ACC112 (cell line): Measurements from ENCODE around the gene PGRMC2.

ENCODE experiments used
- H2AFZ ChIP-seq: fragments of 200-600 bp; sonication (generic); one replicate; pipeline ENCODE4 v1.6.0; 2017; ENCODE audit warnings: antibody characterized with exemption, low read length; ENCODE audit not compliant: unreplicated experiment
- H3K27ac ChIP-seq: fragments of 200-600 bp; sonication (generic); 2 replicates; pipeline ENCODE4 v1.5.1; 2014; ENCODE audit warnings: low read depth, mild to moderate bottlenecking, antibody characterized with exemption, low read length, moderate library complexity
- H3K27me3 ChIP-seq: fragments of 200-600 bp; sonication (generic); 2 replicates; pipeline ENCODE4 v1.6.1; 2014; ENCODE audit warnings: mild to moderate bottlenecking, antibody characterized with exemption, low read length, moderate library complexity, mixed read lengths; ENCODE audit not compliant: insufficient read depth
- H3K36me3 ChIP-seq: fragments of 200-600 bp; sonication (generic); 2 replicates; pipeline ENCODE4 v1.6.1; 2016; ENCODE audit warnings: mild to moderate bottlenecking, antibody characterized with exemption, low read length, moderate library complexity, mixed read lengths; ENCODE audit not compliant: insufficient read depth
- H3K4me1 ChIP-seq: fragments of 200-600 bp; sonication (generic); one replicate; pipeline ENCODE4 v1.6.1; 2016; ENCODE audit warnings: low read length, mixed read lengths; ENCODE audit not compliant: insufficient read depth, unreplicated experiment, control insufficient read depth
- H3K4me3 ChIP-seq: fragments of 200-600 bp; sonication (generic); 2 replicates; pipeline ENCODE4 v1.5.1; 2014; ENCODE audit warnings: mild to moderate bottlenecking, low read depth, low read length
- H3K79me2 ChIP-seq: fragments of 200-600 bp; sonication (generic); one replicate; pipeline ENCODE4 v1.6.0; 2016; ENCODE audit warnings: low read length; ENCODE audit not compliant: control insufficient read depth, unreplicated experiment, insufficient read depth

Gene PGRMC2

DNA sequence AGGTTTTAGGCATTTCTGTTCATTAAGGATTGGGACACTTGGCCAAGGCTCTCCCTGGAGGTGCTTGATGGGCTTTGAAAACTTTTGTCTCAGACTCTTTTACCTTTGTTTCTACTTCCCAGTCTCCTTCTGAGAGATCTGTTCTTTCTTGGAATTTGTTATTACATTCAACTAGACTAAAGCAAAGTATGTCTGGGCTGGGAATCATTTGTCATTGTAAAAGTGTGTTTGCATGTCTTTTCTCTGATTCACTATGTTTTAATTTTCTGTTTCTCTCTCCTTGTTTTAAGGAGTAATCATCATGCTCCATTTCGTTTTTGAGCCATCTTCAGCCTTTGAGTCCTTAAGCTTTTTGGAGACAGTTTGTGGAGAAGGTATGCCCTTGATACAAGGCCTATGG lies 12.2 kb upstream of the PGRMC2 start:
- Histone ChIP-seq H2AFZ (no peak overlapping the region), H3K36me3 (no peaks in the 10 kb centered on the region), H3K4me1 (no peaks in the 10 kb centered on the region), H3K27me3 (no peaks in the 10 kb centered on the region), H3K4me3 (no peak overlapping the region), H3K27ac (no peak overlapping the region), H3K79me2 (no peaks in the 10 kb centered on the region)

DNA sequence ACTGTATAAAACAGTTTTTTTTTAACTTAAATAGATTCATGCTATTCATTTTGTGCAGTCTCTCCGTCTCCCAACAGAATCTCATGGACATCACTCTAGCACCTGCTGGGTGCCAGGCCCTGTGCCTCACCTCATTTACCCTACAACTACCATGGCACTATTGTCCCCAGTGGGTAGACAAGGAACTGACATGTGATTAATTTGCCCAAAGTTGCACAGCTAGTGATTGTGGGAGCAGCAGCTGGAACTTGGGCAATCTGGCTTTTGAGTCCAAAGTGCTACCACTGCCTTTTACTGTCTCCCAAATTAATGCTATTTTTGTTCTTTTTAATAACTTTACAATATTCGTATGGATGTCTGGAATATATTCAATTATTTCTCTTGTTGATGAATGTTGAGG lies 11.2 kb upstream of the PGRMC2 start:
- Histone ChIP-seq H3K79me2 (no peaks in the 10 kb centered on the region), H3K36me3 (no peaks in the 10 kb centered on the region), H3K27me3 (no peaks in the 10 kb centered on the region), H2AFZ (no peak overlapping the region), H3K27ac (no peak overlapping the region), H3K4me1 (no peaks in the 10 kb centered on the region), H3K4me3 (no peak overlapping the region)

DNA sequence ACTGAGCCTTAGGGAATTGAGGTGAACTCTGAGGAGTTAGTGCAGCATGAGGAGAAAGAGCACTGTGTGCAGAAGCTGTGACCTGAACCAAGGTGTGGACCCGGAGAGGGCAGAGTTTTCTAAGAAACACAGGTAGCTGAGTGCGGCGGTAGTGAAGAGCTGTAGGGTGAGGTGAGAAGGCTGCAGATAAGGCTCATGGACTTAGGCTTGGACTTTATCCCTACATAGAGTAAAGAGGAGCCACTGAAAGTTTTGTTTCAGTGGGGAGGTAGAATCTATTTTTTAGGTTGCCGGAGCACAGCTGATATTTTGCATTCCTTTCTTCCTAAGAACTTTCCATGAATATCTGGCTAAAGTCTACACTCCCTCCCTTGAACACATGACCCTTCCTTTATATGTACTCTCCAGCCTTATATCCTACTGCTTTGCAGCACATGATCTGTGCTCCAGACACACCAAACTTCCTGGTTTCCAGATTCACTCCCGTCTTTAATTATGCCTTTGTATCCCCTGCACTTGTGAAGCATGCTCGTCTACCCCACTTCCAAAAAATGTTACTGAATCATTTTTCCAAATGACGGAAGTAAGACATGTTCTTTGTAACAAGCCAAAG lies 10.6 kb upstream of the PGRMC2 start:
- no peak overlapping the region for H3K27ac ChIP-seq

GRCh38 chr4:128295255-128295654 lies 7.6 kb upstream of the PGRMC2 start:
- no peak overlapping the region for H3K27ac ChIP-seq
- H3K4me1 ChIP-seq, result no peaks in the 10 kb centered on the region
- H3K79me2 ChIP-seq, result no peaks in the 10 kb centered on the region
- no peak overlapping the region for H2AFZ ChIP-seq
- no peak overlapping the region for H3K4me3 ChIP-seq
- H3K27me3 ChIP-seq, result no peaks in the 10 kb centered on the region
- no peaks in the 10 kb centered on the region for H3K36me3 ChIP-seq

More for the DNA sequence above, 10.6 kb upstream of the PGRMC2 start:
- Histone ChIP-seq H3K36me3 (no peaks in the 10 kb centered on the region), H3K27me3 (no peaks in the 10 kb centered on the region), H2AFZ (no peak overlapping the region), H3K4me3 (no peak overlapping the region), H3K4me1 (no peaks in the 10 kb centered on the region), H3K79me2 (no peaks in the 10 kb centered on the region)

GRCh38 chr4:128294464-128294863 lies 6.9 kb upstream of the PGRMC2 start:
- no peak overlapping the region for H2AFZ ChIP-seq
- H3K79me2 ChIP-seq, result peaks cover 3% of the 10 kb centered on the region
- no peak overlapping the region for H3K27ac ChIP-seq
- peaks cover under 1% of the 10 kb centered on the region for H3K4me1 ChIP-seq
- no peak overlapping the region for H3K4me3 ChIP-seq
- H3K36me3 ChIP-seq, result no peaks in the 10 kb centered on the region
- no peaks in the 10 kb centered on the region for H3K27me3 ChIP-seq

DNA sequence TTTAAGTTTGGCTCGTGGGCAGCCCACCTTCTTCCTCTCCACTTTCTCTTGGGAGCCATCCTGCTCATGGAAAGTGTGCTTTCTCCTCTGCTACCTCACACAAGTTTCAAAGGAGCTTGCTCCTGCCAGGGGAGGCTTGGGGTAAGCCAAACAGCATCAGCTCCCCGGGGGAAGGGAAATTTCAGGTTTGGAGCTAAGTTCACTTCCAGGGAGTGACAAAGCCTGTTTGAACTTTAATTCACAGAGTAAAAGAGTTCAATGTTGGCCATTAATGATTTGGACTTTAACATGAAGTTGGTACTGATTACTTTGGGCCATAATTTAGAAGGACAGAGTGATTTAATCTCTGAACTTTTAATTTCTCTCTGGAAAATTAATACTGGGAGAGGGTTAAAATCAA lies 4.7 kb upstream of the PGRMC2 start:
- Histone ChIP-seq H3K4me3 (no peak overlapping the region), H3K79me2 (peaks cover 14% of the 10 kb centered on the region), H3K4me1 (peaks cover 3% of the 10 kb centered on the region), H3K27me3 (no peaks in the 10 kb centered on the region), H3K36me3 (no peaks in the 10 kb centered on the region), H3K27ac (no peak overlapping the region), H2AFZ (no peak overlapping the region)

GRCh38 chr4:128291096-128291495 lies 3.5 kb upstream of the PGRMC2 start:
- no peak overlapping the region for H3K4me3 ChIP-seq
- peaks cover 3% of the 10 kb centered on the region for H3K4me1 ChIP-seq
- H3K27ac ChIP-seq, result no peak overlapping the region
- H3K36me3 ChIP-seq, result no peaks in the 10 kb centered on the region
- H3K27me3 ChIP-seq, result no peaks in the 10 kb centered on the region
- no peak overlapping the region for H2AFZ ChIP-seq
- peaks cover 26% of the 10 kb centered on the region for H3K79me2 ChIP-seq

DNA sequence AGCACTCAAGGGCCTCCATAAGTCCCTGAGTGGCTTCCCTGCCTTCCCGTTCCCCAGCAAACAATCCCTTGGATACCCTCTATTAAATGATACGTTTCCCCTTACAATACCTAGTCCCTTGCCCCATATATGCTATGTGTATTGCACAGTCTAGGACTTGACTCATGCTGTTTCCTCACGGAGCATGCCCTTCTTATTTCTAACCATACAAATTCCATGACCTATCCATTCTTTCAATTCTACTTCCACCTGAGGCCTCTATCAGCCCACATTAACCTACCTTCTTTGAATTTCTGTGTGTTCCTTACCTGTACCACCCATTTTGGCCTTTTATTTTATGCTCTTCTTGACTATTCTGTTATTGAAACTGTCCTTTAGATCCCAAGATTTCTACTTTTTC lies 2.9 kb upstream of the PGRMC2 start:
- H3K27ac ChIP-seq, result no peak overlapping the region
- H3K36me3 ChIP-seq, result no peaks in the 10 kb centered on the region
- H2AFZ ChIP-seq, result no peak overlapping the region
- H3K4me1 ChIP-seq, result peaks cover 3% of the 10 kb centered on the region
- H3K4me3 ChIP-seq, result no peak overlapping the region
- H3K79me2 ChIP-seq, result peaks cover 32% of the 10 kb centered on the region
- H3K27me3 ChIP-seq, result no peaks in the 10 kb centered on the region

GRCh38 chr4:128289523-128290158 lies 2.0 kb upstream of the PGRMC2 start:
- peaks cover 4% of the 10 kb centered on the region for H3K4me1 ChIP-seq
- peak overlapping the region; percentile 89 for H3K4me3 ChIP-seq
- no peaks in the 10 kb centered on the region for H3K27me3 ChIP-seq
- H2AFZ ChIP-seq, result no peak overlapping the region
- H3K36me3 ChIP-seq, result no peaks in the 10 kb centered on the region
- H3K27ac ChIP-seq, result no peak overlapping the region
- peaks cover 40% of the 10 kb centered on the region for H3K79me2 ChIP-seq

- Histone ChIP-seq H3K36me3 (0 out of 2 replicates have a peak, but pooled peaks cover 5% of the 10 kb centered on the region), H3K79me2 (peaks cover 48% of the 10 kb centered on the region), H2AFZ (peak overlapping the region; percentile 77), H3K27ac (peak overlapping the region; percentile 74), H3K27me3 (no peaks in the 10 kb centered on the region), H3K4me3 (peak overlapping the region; percentile 89), H3K4me1 (peaks cover 11% of the 10 kb centered on the region)
Observed at GRCh38 chr4:128288689-128289106, 1.1 kb upstream of the PGRMC2 start.
